ENCODE results near the gene MKI67.
A peak's percentile ranks its signal among the peaks of the same experiment; 100 is the strongest.
"Not testable (repeated sequence)": the region's sequence is repeated elsewhere in the genome, so short reads cannot be mapped to it uniquely, and the experiment has no call there.

The MKI67 gene

GRCh38 chr10:128125944-128126764 is at the start of gene MKI67:
Gene MKI67 (minus strand): TSS chr10:128126423. CDS start chr10:128125667, 756 bp downstream.
- Mint-ChIP-seq H3K9me3 (no peaks in the 10 kb centered on the region), H3K36me3 (peaks cover 58% of the 10 kb centered on the region), H3K4me3 (peak within 1 kb of the TSS; percentile 91), H3K27ac (peak within 1 kb of the TSS; percentile 89), H3K4me1 (peaks cover 24% of the 10 kb centered on the region)
- DNase-seq (ENCODE audit: low spot score in 2 of 2) (peak; percentile 78 to 93), ATAC-seq (peak; percentile 90)

- DNase-seq (ENCODE audit: low spot score in 2 of 2) (no peak), ATAC-seq (no peak)
- no peak overlapping the region for H3K4me3 Mint-ChIP-seq
- no peaks in the 10 kb centered on the region for H3K36me3 Mint-ChIP-seq
- H3K4me1 Mint-ChIP-seq, result no peaks in the 10 kb centered on the region
- H3K27ac Mint-ChIP-seq, result no peak overlapping the region
- H3K9me3 Mint-ChIP-seq, result peaks cover 12% of the 10 kb centered on the region
Observed at GRCh38 chr10:128174581-128175559, 48.6 kb upstream of the MKI67 start.

GRCh38 chr10:128173386-128173785 is 47.2 kb upstream of the MKI67 start:
- Mint-ChIP-seq H3K9me3 (peaks cover 12% of the 10 kb centered on the region), H3K36me3 (no peaks in the 10 kb centered on the region), H3K4me1 (no peaks in the 10 kb centered on the region), H3K4me3 (no peak overlapping the region), H3K27ac (no peak overlapping the region)
- ATAC-seq (no peak), DNase-seq (ENCODE audit: low spot score in 2 of 2) (no peak)

- Mint-ChIP-seq H3K27ac (no peak overlapping the region), H3K9me3 (peaks cover 12% of the 10 kb centered on the region), H3K36me3 (no peaks in the 10 kb centered on the region), H3K4me1 (no peaks in the 10 kb centered on the region), H3K4me3 (no peak overlapping the region)
- no peak for ATAC-seq
- DNase-seq (ENCODE audit: low spot score in 2 of 2), result no peak
Observed at GRCh38 chr10:128172756-128173155, 46.5 kb upstream of the MKI67 start.

- no peak overlapping the region for H3K4me3 Mint-ChIP-seq
- no peak overlapping the region for H3K27ac Mint-ChIP-seq
- no peaks in the 10 kb centered on the region for H3K36me3 Mint-ChIP-seq
- no peak for ATAC-seq
- no peak for DNase-seq (ENCODE audit: low spot score in 2 of 2)
- H3K4me1 Mint-ChIP-seq, result no peaks in the 10 kb centered on the region
- peaks cover 10% of the 10 kb centered on the region for H3K9me3 Mint-ChIP-seq
Observed at GRCh38 chr10:128169811-128170379, 43.7 kb upstream of the MKI67 start.

- ATAC-seq (no peak), DNase-seq (ENCODE audit: low spot score in 2 of 2) (peak in 1 of 2 donors; percentile 23)
- Mint-ChIP-seq H3K4me3 (no peak overlapping the region), H3K4me1 (no peaks in the 10 kb centered on the region), H3K27ac (no peak overlapping the region), H3K36me3 (no peaks in the 10 kb centered on the region), H3K9me3 (peaks cover 3% of the 10 kb centered on the region)
Observed at GRCh38 chr10:128167926-128168520, 41.8 kb upstream of the MKI67 start.

- H3K36me3 Mint-ChIP-seq; H3K4me3 Mint-ChIP-seq; H3K4me1 Mint-ChIP-seq; H3K9me3 Mint-ChIP-seq; H3K27ac Mint-ChIP-seq; DNase-seq (ENCODE audit: low spot score in 2 of 2); ATAC-seq: not testable (repeated sequence)
Observed at GRCh38 chr10:128167123-128167522, 40.9 kb upstream of the MKI67 start.

GRCh38 chr10:128166151-128166550 is 39.9 kb upstream of the MKI67 start:
- no peak for ATAC-seq
- Mint-ChIP-seq H3K36me3 (no peaks in the 10 kb centered on the region), H3K27ac (no peak overlapping the region), H3K9me3 (no peaks in the 10 kb centered on the region), H3K4me3 (no peak overlapping the region), H3K4me1 (peaks cover 3% of the 10 kb centered on the region)
- no peak for DNase-seq (ENCODE audit: low spot score in 2 of 2)

GRCh38 chr10:128165536-128165935 is 39.3 kb upstream of the MKI67 start:
- no peaks in the 10 kb centered on the region for H3K36me3 Mint-ChIP-seq
- H3K27ac Mint-ChIP-seq, result no peak overlapping the region
- peaks cover 6% of the 10 kb centered on the region for H3K4me1 Mint-ChIP-seq
- H3K9me3 Mint-ChIP-seq, result no peaks in the 10 kb centered on the region
- no peak overlapping the region for H3K4me3 Mint-ChIP-seq
- DNase-seq (ENCODE audit: low spot score in 2 of 2) (peak in 1 of 2 donors; percentile 26), ATAC-seq (no peak)

- no peak for DNase-seq (ENCODE audit: low spot score in 2 of 2)
- Mint-ChIP-seq H3K4me3 (no peak overlapping the region), H3K4me1 (peaks cover 6% of the 10 kb centered on the region), H3K27ac (no peak overlapping the region), H3K9me3 (no peaks in the 10 kb centered on the region), H3K36me3 (no peaks in the 10 kb centered on the region)
- ATAC-seq, result no peak
Observed at GRCh38 chr10:128163701-128164100, 37.5 kb upstream of the MKI67 start.

GRCh38 chr10:128161031-128161430 is 34.8 kb upstream of the MKI67 start:
- H3K36me3 Mint-ChIP-seq, result no peaks in the 10 kb centered on the region
- H3K4me1 Mint-ChIP-seq, result peaks cover 6% of the 10 kb centered on the region
- DNase-seq (ENCODE audit: low spot score in 2 of 2) (no peak), ATAC-seq (no peak)
- no peak overlapping the region for H3K4me3 Mint-ChIP-seq
- H3K9me3 Mint-ChIP-seq, result no peaks in the 10 kb centered on the region
- no peak overlapping the region for H3K27ac Mint-ChIP-seq

- Mint-ChIP-seq H3K36me3 (no peaks in the 10 kb centered on the region), H3K4me3 (no peak overlapping the region), H3K27ac (no peak overlapping the region), H3K4me1 (peaks cover 6% of the 10 kb centered on the region), H3K9me3 (no peaks in the 10 kb centered on the region)
- DNase-seq (ENCODE audit: low spot score in 2 of 2) (peak in 1 of 2 donors; percentile 48), ATAC-seq (no peak)
Observed at GRCh38 chr10:128160297-128160711, 34.1 kb upstream of the MKI67 start.

GRCh38 chr10:128158021-128158795 is 32.0 kb upstream of the MKI67 start:
- ATAC-seq, result no peak
- no peak overlapping the region for H3K27ac Mint-ChIP-seq
- H3K36me3 Mint-ChIP-seq, result no peaks in the 10 kb centered on the region
- H3K9me3 Mint-ChIP-seq, result no peaks in the 10 kb centered on the region
- peak in 1 of 2 donors; percentile 35 for DNase-seq (ENCODE audit: low spot score in 2 of 2)
- H3K4me1 Mint-ChIP-seq, result peaks cover 6% of the 10 kb centered on the region
- H3K4me3 Mint-ChIP-seq, result no peak overlapping the region

GRCh38 chr10:128156999-128157755 is 31.0 kb upstream of the MKI67 start:
- no peak overlapping the region for H3K27ac Mint-ChIP-seq
- ATAC-seq, result no peak
- peaks cover 6% of the 10 kb centered on the region for H3K4me1 Mint-ChIP-seq

More at GRCh38 chr10:128156999-128157755, 31.0 kb upstream of the MKI67 start:
- peak in 1 of 2 donors; percentile 26 for DNase-seq (ENCODE audit: low spot score in 2 of 2)
- Mint-ChIP-seq H3K4me3 (no peak overlapping the region), H3K9me3 (no peaks in the 10 kb centered on the region), H3K36me3 (no peaks in the 10 kb centered on the region)

Data from stimulated activated effector memory CD8-positive, alpha-beta T cell treated with anti-CD3 and anti-CD28 coated beads, Interleukin-12 subunit alpha, Interleukin-12 subunit beta, amount 100 ng/mL, for 72 hours (primary cell).